ENCODE data around the gene RIPK1.
"Not testable (repeated sequence)": the region's sequence is repeated elsewhere in the genome, so short reads cannot be mapped to it uniquely, and the experiment has no call there.

DNA sequence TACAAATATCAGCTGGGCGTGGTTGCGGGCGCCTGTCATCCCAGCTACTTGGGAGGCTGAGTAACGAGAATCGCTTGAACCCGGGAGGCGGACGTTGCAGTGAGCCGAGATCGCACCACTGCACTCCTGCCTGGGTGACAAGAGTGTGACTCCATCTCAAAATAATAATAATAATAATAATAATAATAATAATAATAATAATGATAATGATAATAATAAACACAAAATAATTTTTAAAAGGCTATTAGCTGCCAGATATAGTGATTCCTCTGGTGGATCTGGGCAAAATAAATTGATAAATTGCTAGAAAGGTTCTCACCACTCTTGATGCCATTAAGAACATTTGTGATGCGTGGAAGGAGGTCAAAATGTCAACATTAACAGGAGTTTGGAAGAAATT lies 8.2 kb upstream of the RIPK1 start:
- TF ChIP-seq, protein P1, sequence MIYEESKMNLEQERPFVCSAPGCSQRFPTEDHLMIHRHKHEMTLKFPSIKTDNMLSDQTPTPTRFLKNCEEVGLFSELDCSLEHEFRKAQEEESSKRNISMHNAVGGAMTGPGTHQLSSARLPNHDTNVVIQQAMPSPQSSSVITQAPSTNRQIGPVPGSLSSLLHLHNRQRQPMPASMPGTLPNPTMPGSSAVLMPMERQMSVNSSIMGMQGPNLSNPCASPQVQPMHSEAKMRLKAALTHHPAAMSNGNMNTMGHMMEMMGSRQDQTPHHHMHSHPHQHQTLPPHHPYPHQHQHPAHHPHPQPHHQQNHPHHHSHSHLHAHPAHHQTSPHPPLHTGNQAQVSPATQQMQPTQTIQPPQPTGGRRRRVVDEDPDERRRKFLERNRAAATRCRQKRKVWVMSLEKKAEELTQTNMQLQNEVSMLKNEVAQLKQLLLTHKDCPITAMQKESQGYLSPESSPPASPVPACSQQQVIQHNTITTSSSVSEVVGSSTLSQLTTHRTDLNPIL (CRISPR knock-in tag; IDR thresholded peaks at IDR 0.05; ENCODE audit: low read depth), result not testable (repeated sequence)
- TF ChIP-seq CSDC2 (CRISPR knock-in tag; IDR thresholded peaks at IDR 0.05); ZFP3 (CRISPR knock-in tag; IDR thresholded peaks at IDR 0.05); ZFP30 (CRISPR knock-in tag; IDR thresholded peaks at IDR 0.05); PATZ1 (CRISPR knock-in tag; IDR thresholded peaks at IDR 0.05; ENCODE audit: borderline replicate concordance); ZNF8 (CRISPR knock-in tag; IDR thresholded peaks at IDR 0.05); ESRRG (CRISPR knock-in tag; IDR thresholded peaks at IDR 0.05); TCF4 (CRISPR knock-in tag; IDR thresholded peaks at IDR 0.05; ENCODE audit: borderline replicate concordance); RARB (CRISPR knock-in tag; IDR thresholded peaks at IDR 0.05); ARNTL (CRISPR knock-in tag; IDR thresholded peaks at IDR 0.05; ENCODE audit: borderline replicate concordance, low read depth); SNAI2 (CRISPR knock-in tag; IDR thresholded peaks at IDR 0.05); OSR1 (CRISPR knock-in tag; IDR thresholded peaks at IDR 0.05): not testable (repeated sequence)
- TF ChIP-seq, protein P2, sequence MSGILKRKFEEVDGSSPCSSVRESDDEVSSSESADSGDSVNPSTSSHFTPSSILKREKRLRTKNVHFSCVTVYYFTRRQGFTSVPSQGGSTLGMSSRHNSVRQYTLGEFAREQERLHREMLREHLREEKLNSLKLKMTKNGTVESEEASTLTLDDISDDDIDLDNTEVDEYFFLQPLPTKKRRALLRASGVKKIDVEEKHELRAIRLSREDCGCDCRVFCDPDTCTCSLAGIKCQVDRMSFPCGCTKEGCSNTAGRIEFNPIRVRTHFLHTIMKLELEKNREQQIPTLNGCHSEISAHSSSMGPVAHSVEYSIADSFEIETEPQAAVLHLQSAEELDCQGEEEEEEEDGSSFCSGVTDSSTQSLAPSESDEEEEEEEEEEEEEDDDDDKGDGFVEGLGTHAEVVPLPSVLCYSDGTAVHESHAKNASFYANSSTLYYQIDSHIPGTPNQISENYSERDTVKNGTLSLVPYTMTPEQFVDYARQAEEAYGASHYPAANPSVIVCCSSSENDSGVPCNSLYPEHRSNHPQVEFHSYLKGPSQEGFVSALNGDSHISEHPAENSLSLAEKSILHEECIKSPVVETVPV (CRISPR knock-in tag; IDR thresholded peaks at IDR 0.05), result not testable (repeated sequence)
- TF ChIP-seq, protein P3, sequence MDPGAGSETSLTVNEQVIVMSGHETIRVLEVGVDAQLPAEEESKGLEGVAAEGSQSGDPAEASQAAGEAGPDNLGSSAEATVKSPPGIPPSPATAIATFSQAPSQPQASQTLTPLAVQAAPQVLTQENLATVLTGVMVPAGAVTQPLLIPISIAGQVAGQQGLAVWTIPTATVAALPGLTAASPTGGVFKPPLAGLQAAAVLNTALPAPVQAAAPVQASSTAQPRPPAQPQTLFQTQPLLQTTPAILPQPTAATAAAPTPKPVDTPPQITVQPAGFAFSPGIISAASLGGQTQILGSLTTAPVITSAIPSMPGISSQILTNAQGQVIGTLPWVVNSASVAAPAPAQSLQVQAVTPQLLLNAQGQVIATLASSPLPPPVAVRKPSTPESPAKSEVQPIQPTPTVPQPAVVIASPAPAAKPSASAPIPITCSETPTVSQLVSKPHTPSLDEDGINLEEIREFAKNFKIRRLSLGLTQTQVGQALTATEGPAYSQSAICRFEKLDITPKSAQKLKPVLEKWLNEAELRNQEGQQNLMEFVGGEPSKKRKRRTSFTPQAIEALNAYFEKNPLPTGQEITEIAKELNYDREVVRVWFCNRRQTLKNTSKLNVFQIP (CRISPR knock-in tag; IDR thresholded peaks at IDR 0.05; ENCODE audit: borderline replicate concordance, low read depth), result not testable (repeated sequence)
